ENCODE data around the gene PEX11B. TPM values are rescaled to one million over a fixed set of nuclear protein-coding genes. Genes with fewer than 3 reads are reported as not detected.

PEX11B gene
- polyA plus RNA-seq, 1 donor = 33.6 TPM

DNA sequence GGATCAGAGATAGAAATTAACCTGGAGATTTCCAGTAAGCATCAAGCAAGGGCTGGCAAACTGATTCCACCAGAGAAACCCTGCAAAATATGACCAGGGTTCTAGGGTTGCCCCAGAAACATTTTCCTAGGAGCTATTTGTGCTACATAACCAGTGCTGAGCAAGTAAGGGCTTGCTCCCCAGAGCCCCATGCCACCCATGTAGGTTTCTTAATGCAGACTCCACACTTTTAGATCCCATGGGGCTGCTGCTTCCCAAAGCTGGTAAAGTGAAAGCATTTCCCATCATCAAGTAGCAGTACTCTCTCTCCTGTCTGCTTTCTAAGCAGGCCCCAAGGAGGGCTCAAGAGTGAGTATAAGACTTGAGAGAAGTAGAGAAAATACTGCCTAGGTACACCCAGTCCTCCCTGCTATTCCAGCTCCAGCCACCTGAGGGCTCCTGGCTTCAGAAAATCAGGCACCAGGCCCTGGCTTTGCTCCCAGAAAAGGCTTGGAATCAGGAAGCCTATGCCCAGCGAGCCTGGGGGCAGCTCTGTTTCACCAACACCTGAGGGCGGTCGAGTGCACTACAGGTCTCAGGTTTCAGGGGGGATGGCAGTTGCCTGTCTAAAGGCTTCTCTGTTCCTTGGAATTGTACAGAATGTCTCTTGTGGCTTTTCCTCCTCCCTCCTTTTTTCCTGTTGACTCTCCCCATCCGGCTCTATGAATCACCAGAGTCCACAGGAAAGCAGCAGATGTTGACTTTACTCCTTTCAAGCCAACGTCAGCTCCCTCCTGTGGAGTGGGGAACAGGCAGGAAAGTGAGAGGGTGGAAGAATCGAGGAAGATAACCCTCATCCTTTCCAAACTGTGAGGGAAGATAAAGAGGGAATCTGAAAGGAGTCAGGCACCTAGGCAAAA lies 26.7 kb downstream of the PEX11B start:
- H3K4me1 ChIP-seq (ENCODE audit: control insufficient read depth, insufficient read depth, low read length) = peaks cover 13% of the 10 kb centered on the region

DNA sequence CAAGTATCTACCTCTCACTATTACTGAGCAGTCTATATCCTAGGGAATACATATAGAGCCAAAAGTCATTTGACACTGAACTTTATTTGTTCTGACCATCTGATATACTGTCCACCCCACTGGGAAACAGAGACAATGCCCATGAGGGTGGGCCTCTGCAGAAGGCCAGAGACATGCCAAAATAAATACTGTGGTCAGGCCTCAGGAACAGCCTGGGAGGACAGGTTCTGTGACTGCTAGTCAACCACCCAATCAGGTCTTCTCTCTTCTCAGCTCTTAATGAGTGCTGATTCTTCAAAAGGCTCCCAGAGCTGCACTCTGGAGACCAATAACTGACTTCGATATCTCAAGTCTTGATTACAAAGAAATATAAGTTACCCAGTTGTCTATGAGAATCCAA lies 27.4 kb downstream of the PEX11B start:
- no peaks in the 10 kb centered on the region for H3K27me3 ChIP-seq (ENCODE audit: control insufficient read depth, insufficient read depth, low read length)
- no peaks in the 10 kb centered on the region for H3K9me3 ChIP-seq (ENCODE audit: control insufficient read depth, low read depth, low read length)
- WGBS (ENCODE audit: insufficient coverage, low lambda C conversion rate) = no CpG with 5 or more reads among the region's 1 CpG
- H3K36me3 ChIP-seq (ENCODE audit: control insufficient read depth, insufficient read depth, low read length) = no peaks in the 10 kb centered on the region
- peaks cover 13% of the 10 kb centered on the region for H3K4me1 ChIP-seq (ENCODE audit: control insufficient read depth, insufficient read depth, low read length)
- no peak overlapping the region for H3K4me3 ChIP-seq (ENCODE audit: low read length)
- no peak for DNase-seq
- no peak overlapping the region for H3K27ac ChIP-seq (ENCODE audit: low read length)

More for the DNA sequence above, 26.7 kb downstream of the PEX11B start:
- no peaks in the 10 kb centered on the region for H3K27me3 ChIP-seq (ENCODE audit: control insufficient read depth, insufficient read depth, low read length)
- H3K4me3 ChIP-seq (ENCODE audit: low read length) = no peak overlapping the region
- peak overlapping the region; percentile 66 for H3K27ac ChIP-seq (ENCODE audit: low read length)
- no peaks in the 10 kb centered on the region for H3K9me3 ChIP-seq (ENCODE audit: control insufficient read depth, low read depth, low read length)
- DNase-seq = peak; percentile 91 to 93
- H3K36me3 ChIP-seq (ENCODE audit: control insufficient read depth, insufficient read depth, low read length) = no peaks in the 10 kb centered on the region
- 10% methylated on average over 2 of the region's 6 CpGs for WGBS (ENCODE audit: insufficient coverage, low lambda C conversion rate)

DNA sequence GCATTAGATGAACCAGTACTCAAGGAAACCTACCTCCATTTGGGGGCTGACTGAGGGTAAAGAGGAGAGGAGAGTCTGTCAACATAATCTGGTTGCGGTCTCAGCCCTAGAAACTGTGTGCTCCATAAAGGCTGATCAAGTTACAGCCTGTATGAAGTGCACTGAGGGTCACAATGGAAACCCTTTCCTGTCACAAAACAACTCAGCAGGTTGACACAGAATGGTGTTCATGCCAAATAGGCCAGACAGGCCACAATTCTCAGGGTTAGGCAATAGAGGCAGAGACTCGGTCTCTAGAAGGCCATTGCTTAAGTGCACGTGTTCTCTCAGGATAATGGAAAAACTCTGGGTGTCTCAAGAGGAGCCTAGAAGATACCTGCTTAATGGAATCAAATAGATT lies 28.8 kb downstream of the PEX11B start:
- Histone ChIP-seq H3K27ac (ENCODE audit: low read length) (no peak overlapping the region), H3K36me3 (ENCODE audit: control insufficient read depth, insufficient read depth, low read length) (no peaks in the 10 kb centered on the region), H3K27me3 (ENCODE audit: control insufficient read depth, insufficient read depth, low read length) (peaks cover 5% of the 10 kb centered on the region), H3K4me1 (ENCODE audit: control insufficient read depth, insufficient read depth, low read length) (peaks cover 13% of the 10 kb centered on the region), H3K4me3 (ENCODE audit: low read length) (no peak overlapping the region), H3K9me3 (ENCODE audit: control insufficient read depth, low read depth, low read length) (no peaks in the 10 kb centered on the region)
- no peak for DNase-seq
- WGBS (ENCODE audit: insufficient coverage, low lambda C conversion rate) = no CpG with 5 or more reads among the region's 3 CpGs

DNA sequence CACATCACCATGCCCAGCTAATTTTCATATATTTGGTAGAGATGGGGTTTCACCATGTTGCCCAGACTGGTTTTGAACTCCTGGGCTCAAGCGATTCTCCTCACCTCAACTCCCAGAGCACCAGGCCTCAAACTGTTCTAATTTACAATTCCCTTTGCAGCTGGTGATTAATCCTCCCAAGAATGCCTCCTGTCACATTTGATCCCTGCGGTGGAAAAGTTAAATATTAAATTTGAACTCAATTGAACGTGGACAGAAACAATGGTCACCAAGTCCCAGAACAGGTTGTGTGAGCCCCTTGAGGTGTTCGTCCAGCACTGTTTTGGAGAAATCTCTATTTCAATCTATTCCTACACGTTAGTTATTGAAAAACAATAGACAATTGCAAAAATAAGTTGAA lies 30.9 kb downstream of the PEX11B start:
- Histone ChIP-seq H3K27me3 (ENCODE audit: control insufficient read depth, insufficient read depth, low read length) (peaks cover 17% of the 10 kb centered on the region), H3K27ac (ENCODE audit: low read length) (no peak overlapping the region), H3K9me3 (ENCODE audit: control insufficient read depth, low read depth, low read length) (no peaks in the 10 kb centered on the region), H3K36me3 (ENCODE audit: control insufficient read depth, insufficient read depth, low read length) (no peaks in the 10 kb centered on the region), H3K4me3 (ENCODE audit: low read length) (no peak overlapping the region), H3K4me1 (ENCODE audit: control insufficient read depth, insufficient read depth, low read length) (peaks cover 12% of the 10 kb centered on the region)
- no peak for DNase-seq
- WGBS (ENCODE audit: insufficient coverage, low lambda C conversion rate) = no CpG with 5 or more reads among the region's 5 CpGs

DNA sequence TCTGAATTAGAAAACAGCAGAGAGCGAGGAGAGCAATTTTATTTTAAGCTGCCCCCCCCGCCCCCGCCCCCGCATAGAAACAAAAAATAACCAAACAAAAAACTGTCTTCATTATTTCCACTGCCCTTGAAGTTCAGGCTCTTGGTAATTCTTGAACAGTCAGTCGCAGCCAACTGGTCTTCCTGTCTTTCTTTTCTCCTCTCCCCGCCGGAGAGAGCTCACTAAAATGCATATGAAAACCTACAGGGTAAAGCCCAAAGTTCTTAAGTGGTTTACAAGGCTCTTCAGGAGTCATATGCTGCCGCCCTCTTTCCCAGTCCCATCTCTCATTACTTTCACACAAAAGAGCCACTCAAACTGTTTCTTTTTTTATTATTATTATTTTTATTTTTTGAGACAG lies 31.7 kb downstream of the PEX11B start:
- H3K27ac ChIP-seq (ENCODE audit: low read length) = no peak overlapping the region

DNA sequence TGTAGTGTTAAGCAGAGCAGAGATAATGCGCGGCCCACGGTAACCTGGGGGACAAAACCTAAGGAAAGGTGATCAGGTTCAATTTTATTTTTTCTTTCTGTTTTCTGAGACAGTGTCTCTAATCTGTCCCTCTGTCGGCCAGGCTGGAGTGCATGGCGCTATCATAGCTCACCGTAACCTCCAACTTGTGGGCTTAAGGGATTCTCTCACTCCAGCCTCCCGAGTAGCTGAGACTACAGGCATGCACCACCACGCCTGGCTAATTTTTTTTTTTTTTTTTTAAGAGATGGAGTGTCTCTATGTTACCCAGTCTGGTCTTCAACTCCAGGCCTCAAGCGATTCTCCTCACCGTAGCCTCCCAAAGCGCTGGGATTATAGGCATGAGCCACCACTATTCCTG lies 32.1 kb downstream of the PEX11B start:
- Histone ChIP-seq H3K36me3 (ENCODE audit: control insufficient read depth, insufficient read depth, low read length) (no peaks in the 10 kb centered on the region), H3K27ac (ENCODE audit: low read length) (no peak overlapping the region), H3K27me3 (ENCODE audit: control insufficient read depth, insufficient read depth, low read length) (peaks cover 17% of the 10 kb centered on the region), H3K9me3 (ENCODE audit: control insufficient read depth, low read depth, low read length) (no peaks in the 10 kb centered on the region), H3K4me3 (ENCODE audit: low read length) (peak overlapping the region; percentile 56), H3K4me1 (ENCODE audit: control insufficient read depth, insufficient read depth, low read length) (peaks cover 2% of the 10 kb centered on the region)
- DNase-seq = no peak
- no CpG with 5 or more reads among the region's 11 CpGs for WGBS (ENCODE audit: insufficient coverage, low lambda C conversion rate)

More for the DNA sequence above, 31.7 kb downstream of the PEX11B start:
- Histone ChIP-seq H3K27me3 (ENCODE audit: control insufficient read depth, insufficient read depth, low read length) (peaks cover 17% of the 10 kb centered on the region), H3K4me3 (ENCODE audit: low read length) (no peak overlapping the region), H3K9me3 (ENCODE audit: control insufficient read depth, low read depth, low read length) (no peaks in the 10 kb centered on the region), H3K36me3 (ENCODE audit: control insufficient read depth, insufficient read depth, low read length) (no peaks in the 10 kb centered on the region), H3K4me1 (ENCODE audit: control insufficient read depth, insufficient read depth, low read length) (peaks cover 6% of the 10 kb centered on the region)
- WGBS (ENCODE audit: insufficient coverage, low lambda C conversion rate) = 100% methylated on average over 1 of the region's 8 CpGs
- DNase-seq = no peak

DNA sequence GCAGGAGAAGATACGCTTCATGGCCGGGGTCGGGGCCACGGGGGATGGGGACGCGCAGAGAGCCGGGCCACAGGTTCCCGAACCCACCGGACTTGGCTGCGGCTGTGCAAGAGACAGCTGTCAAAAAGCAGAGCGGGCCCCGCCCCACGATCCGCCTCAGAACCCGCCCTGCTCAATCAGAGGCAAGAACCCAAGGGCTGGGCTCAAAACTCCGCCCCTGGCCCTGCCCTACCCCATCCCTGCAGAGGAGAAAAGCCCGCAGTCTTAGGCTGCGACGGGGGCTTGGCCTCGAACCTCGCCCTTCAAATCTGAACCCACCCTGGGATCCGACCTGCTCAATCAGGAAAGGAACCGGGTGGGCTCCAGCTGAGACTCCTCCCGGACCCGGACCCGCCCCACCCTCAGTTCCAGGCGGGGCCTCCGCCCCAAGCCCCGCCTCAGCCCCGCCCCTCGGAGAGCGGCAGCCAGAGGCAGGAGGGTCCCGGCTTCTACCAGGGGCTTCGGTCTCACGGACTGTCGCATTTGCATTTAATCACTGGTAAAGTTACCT lies 32.7 kb downstream of the PEX11B start, which contains the start of gene ANKRD35:
TSS of gene ANKRD35 (minus strand) at position 129 of the 550 bp plus-strand sequence. CDS start at position 21, 108 bp downstream.
- Histone ChIP-seq H3K4me1 (ENCODE audit: control insufficient read depth, insufficient read depth, low read length) (no peaks in the 10 kb centered on the region), H3K36me3 (ENCODE audit: control insufficient read depth, insufficient read depth, low read length) (no peaks in the 10 kb centered on the region), H3K27me3 (ENCODE audit: control insufficient read depth, insufficient read depth, low read length) (peaks cover 17% of the 10 kb centered on the region), H3K27ac (ENCODE audit: low read length) (no peak within 1 kb of the TSS), H3K9me3 (ENCODE audit: control insufficient read depth, low read depth, low read length) (no peaks in the 10 kb centered on the region), H3K4me3 (ENCODE audit: low read length) (peak within 1 kb of the TSS; percentile 56)
- DNase-seq = peak; percentile 45 to 77
- no CpG with 5 or more reads among the region's 36 CpGs for WGBS (ENCODE audit: insufficient coverage, low lambda C conversion rate)

DNA sequence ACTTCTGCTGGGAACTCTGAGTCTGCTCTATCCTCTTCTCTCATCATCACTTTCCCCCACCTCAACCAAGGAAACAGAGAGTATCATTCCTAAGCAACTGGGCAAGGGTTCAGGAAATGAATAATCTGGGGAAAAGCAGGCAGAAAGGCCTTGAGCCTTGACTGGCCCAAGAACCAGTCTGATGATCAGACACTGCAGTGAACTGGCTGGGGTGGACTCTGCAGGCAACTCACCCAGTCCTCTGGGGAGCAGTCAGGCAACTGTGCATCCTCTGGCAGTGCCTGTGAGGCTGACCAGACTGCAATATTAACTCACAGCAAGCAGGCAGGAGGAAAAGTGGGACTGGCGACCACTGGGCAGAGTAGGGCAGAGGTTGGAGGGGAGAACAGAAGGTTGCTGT lies 33.8 kb downstream of the PEX11B start:
- 100% methylated on average over 1 of the region's 1 CpG for WGBS (ENCODE audit: insufficient coverage, low lambda C conversion rate)
- DNase-seq = no peak
- Histone ChIP-seq H3K27ac (ENCODE audit: low read length) (no peak overlapping the region), H3K9me3 (ENCODE audit: control insufficient read depth, low read depth, low read length) (no peaks in the 10 kb centered on the region), H3K4me3 (ENCODE audit: low read length) (no peak overlapping the region), H3K4me1 (ENCODE audit: control insufficient read depth, insufficient read depth, low read length) (no peaks in the 10 kb centered on the region), H3K36me3 (ENCODE audit: control insufficient read depth, insufficient read depth, low read length) (no peaks in the 10 kb centered on the region), H3K27me3 (ENCODE audit: control insufficient read depth, insufficient read depth, low read length) (peaks cover 17% of the 10 kb centered on the region)

DNA sequence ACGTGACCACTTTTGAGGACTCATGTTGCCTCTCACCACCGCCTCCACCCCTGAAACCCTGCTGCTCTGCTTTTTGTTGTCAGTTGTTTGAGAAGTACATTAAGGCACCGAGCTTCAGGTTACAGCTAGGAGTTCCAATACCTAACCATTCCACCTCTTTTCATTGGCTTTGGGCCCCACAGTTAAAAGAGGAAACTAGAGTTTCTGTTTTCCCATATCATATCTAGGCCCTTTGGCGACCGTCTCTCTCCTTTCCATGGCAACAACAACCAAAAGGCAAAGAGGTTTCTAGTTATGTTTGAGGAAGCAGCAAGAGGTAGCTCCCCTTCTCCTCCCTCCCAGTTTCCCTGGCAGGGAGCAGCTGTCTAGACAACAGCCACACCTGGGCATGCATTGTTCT lies 38.7 kb downstream of the PEX11B start:
- Histone ChIP-seq H3K9me3 (ENCODE audit: control insufficient read depth, low read depth, low read length) (no peaks in the 10 kb centered on the region), H3K36me3 (ENCODE audit: control insufficient read depth, insufficient read depth, low read length) (no peaks in the 10 kb centered on the region), H3K27me3 (ENCODE audit: control insufficient read depth, insufficient read depth, low read length) (peaks cover 23% of the 10 kb centered on the region), H3K4me3 (ENCODE audit: low read length) (no peak overlapping the region), H3K27ac (ENCODE audit: low read length) (no peak overlapping the region), H3K4me1 (ENCODE audit: control insufficient read depth, insufficient read depth, low read length) (no peaks in the 10 kb centered on the region)
- peak in 1 of 2 donors; percentile 9 for DNase-seq
- WGBS (ENCODE audit: insufficient coverage, low lambda C conversion rate) = 35% methylated on average over 3 of the region's 5 CpGs

DNA sequence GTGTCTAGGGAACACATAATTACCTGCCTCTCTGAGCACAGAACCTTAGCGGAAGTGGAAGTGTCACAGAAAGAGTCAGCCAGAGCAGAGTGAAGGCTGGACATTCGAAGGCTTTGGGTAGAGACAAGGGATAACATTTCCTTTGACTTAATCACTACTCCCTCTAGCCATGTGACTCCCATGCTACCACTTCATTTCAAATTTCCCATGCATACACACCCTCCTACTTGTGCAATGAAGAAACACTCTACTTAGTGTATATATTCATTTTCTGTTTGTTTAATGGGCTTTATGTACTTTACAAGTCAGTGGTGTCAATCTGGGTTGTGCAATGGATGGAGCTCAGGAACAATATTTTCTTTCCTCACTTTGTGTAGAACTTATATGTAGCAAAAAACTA lies 39.8 kb downstream of the PEX11B start:
- DNase-seq = no peak
- Histone ChIP-seq H3K9me3 (ENCODE audit: control insufficient read depth, low read depth, low read length) (no peaks in the 10 kb centered on the region), H3K27me3 (ENCODE audit: control insufficient read depth, insufficient read depth, low read length) (peaks cover 13% of the 10 kb centered on the region), H3K27ac (ENCODE audit: low read length) (no peak overlapping the region), H3K36me3 (ENCODE audit: control insufficient read depth, insufficient read depth, low read length) (no peaks in the 10 kb centered on the region), H3K4me1 (ENCODE audit: control insufficient read depth, insufficient read depth, low read length) (no peaks in the 10 kb centered on the region), H3K4me3 (ENCODE audit: low read length) (no peak overlapping the region)
- no CpG with 5 or more reads among the region's 2 CpGs for WGBS (ENCODE audit: insufficient coverage, low lambda C conversion rate)
